Panc1 (cell line): ENCODE measurements around the gene PLXNA2. TPM values are rescaled to one million over a fixed set of nuclear protein-coding genes. Genes with fewer than 3 reads are reported as not detected.

Experiments used
- ATAC-seq: fragments of 200-7000 bp; cut with Tn5 transposase; 2 replicates; pipeline ENCODE4 v1.9.1; 2020; ENCODE audit warnings: mild to moderate bottlenecking, moderate library complexity
- BruUV-seq: library from RNA; stranded (reverse); fragments of 400-500 nt; replicated peaks from 2 replicates; lab custom pipeline; 2021; lab: Mats Ljungman, UMichigan
- CTCF ChIA-PET: fragments of 300-600 bp; sonication (Branson Sonifier 250); formaldehyde crosslinking; loops from one replicate; lab custom pipeline; 2022; ENCODE audit warnings: antibody characterized with exemption; lab: Charles Lee
- POLR2A ChIA-PET: fragments of 300-600 bp; sonication (Branson Sonifier 250); formaldehyde crosslinking; loops from one replicate; lab custom pipeline; 2022; ENCODE audit warnings: antibody characterized with exemption; lab: Charles Lee
- DNase-seq: peaks from one replicate; pipeline ENCODE4 v3.0.0-alpha.2; 2010; ENCODE audit warnings: low read depth, low spot score
- H3K27ac ChIP-seq: 2 replicates; pipeline ENCODE4 v1.5.1; 2011; ENCODE audit warnings: mild to moderate bottlenecking, low read length, inconsistent platforms
- H3K27me3 ChIP-seq: fragments of 200-500 bp; sonication (Bioruptor generic); 2 replicates; pipeline ENCODE4 v1.6.0; 2014; ENCODE audit warnings: low read length, inconsistent platforms; ENCODE audit not compliant: control insufficient read depth, insufficient read depth
- H3K36me3 ChIP-seq: fragments of 200-500 bp; sonication (Bioruptor generic); 2 replicates; pipeline ENCODE4 v1.5.1; 2014; ENCODE audit warnings: inconsistent platforms, mild to moderate bottlenecking, low read length, moderate library complexity; ENCODE audit not compliant: control insufficient read depth, insufficient read depth
- H3K4me1 ChIP-seq: 2 replicates; pipeline ENCODE4 v1.5.1; 2011; ENCODE audit warnings: inconsistent platforms, mild to moderate bottlenecking, low read length, moderate library complexity; ENCODE audit not compliant: control insufficient read depth, insufficient read depth
- H3K4me3 ChIP-seq, 2 experiments: 2 replicates each; pipeline ENCODE4 v1.5.1; 2011 to 2012; ENCODE audit warnings: low read depth in 2 of 2, low read length in 2 of 2, mild to moderate bottlenecking in 2 of 2, inconsistent platforms in 1 of 2, moderate library complexity in 1 of 2
- H3K9me3 ChIP-seq: fragments of 200-500 bp; sonication (Bioruptor generic); 2 replicates; pipeline ENCODE4 v1.5.1; 2014; ENCODE audit warnings: low read depth, mild to moderate bottlenecking, inconsistent platforms, low read length, moderate library complexity; ENCODE audit not compliant: control insufficient read depth, insufficient read depth
- POLR2AphosphoS5 ChIP-seq: IDR thresholded peaks from 2 replicates; pipeline ENCODE4 v1.6.1; 2012; ENCODE audit warnings: mild to moderate bottlenecking, low read depth, low read length, moderate library complexity
- SIN3A ChIP-seq: IDR thresholded peaks from 2 replicates; pipeline ENCODE4 v1.6.1; 2012; ENCODE audit warnings: low read depth, mild to moderate bottlenecking, low read length, moderate library complexity, borderline replicate concordance; ENCODE audit not compliant: insufficient read depth
- TCF7L2 ChIP-seq: IDR thresholded peaks from 2 replicates; pipeline ENCODE4 v1.6.1; 2011; ENCODE audit warnings: mild to moderate bottlenecking, low read depth, low read length, inconsistent platforms
- in situ Hi-C: cut with HindIII; loops from 2 replicates; pipeline ENCODE4 v1.10.0; 2016; ENCODE audit warnings: low sequenced_read_pairs, low pct_unique_long_range_greater_than_20kb
- intact Hi-C: fragments of 100-400 bp; cut with micrococcal nuclease; formaldehyde crosslinking; loops from one replicate; pipeline ENCODE4 v1.10.0; 2022; ENCODE audit not compliant: unreplicated experiment
- total RNA-seq: library from RNA; stranded (reverse); gene quantifications from one replicate; pipeline ENCODE4 v1.2.1, GENCODE V29; 2021; ENCODE audit not compliant: unreplicated experiment
- TF ChIP-seq, protein P1 (sequence below): fragments of 450-650 bp; IDR thresholded peaks from 2 replicates; pipeline ENCODE4 v1.5.1; 2017; ENCODE audit warnings: mild to moderate bottlenecking
- TF ChIP-seq, protein P2 (sequence below), 2 experiments: IDR thresholded peaks; 2 replicates each; pipeline ENCODE4 v1.6.1; 2011 to 2012; ENCODE audit warnings: low read depth in 2 of 2, control low read depth in 1 of 2, low read length in 1 of 2, mild to moderate bottlenecking in 1 of 2, moderate library complexity in 1 of 2; ENCODE audit not compliant: insufficient read depth in 1 of 2

Gene PLXNA2
- total RNA-seq, 1 experiment from 2014 or later, result 0.98 TPM

DNA sequence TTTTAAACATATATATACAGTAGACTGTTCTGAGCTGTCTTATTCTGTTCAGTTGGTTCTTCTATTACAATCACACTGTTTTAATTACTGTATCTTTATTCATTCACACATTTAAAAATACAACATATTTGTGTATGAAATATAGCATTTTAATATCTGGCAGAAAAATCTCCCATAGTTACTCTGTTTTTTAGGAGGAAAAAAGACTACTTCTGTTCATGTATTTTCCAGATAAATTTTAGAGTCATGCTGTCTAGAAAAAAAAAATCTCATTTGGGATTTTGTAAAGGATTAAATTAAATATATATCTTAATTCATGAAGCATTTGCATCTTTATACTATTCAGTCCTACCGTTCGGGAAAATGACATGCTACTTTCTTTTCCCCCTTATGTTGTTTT is 231.5 kb downstream of the PLXNA2 start:
- DNase-seq (no peak), ATAC-seq (no peak)
- Histone ChIP-seq H3K9me3 (no peaks in the 10 kb centered on the region), H3K4me1 (no peaks in the 10 kb centered on the region), H3K27ac (no peak overlapping the region), H3K27me3 (0 out of 2 replicates have a peak, but pooled peaks cover 2% of the 10 kb centered on the region), H3K4me3 (no peak overlapping the region), H3K36me3 (no peaks in the 10 kb centered on the region)
- BruUV-seq, result no TSS peak
- ChIA-PET CTCF (no interaction called here), POLR2A (no interaction called here)
- intact Hi-C loops (no loop called here), in situ Hi-C loops (no loop called here)
- TF ChIP-seq POLR2AphosphoS5, result no peak

DNA sequence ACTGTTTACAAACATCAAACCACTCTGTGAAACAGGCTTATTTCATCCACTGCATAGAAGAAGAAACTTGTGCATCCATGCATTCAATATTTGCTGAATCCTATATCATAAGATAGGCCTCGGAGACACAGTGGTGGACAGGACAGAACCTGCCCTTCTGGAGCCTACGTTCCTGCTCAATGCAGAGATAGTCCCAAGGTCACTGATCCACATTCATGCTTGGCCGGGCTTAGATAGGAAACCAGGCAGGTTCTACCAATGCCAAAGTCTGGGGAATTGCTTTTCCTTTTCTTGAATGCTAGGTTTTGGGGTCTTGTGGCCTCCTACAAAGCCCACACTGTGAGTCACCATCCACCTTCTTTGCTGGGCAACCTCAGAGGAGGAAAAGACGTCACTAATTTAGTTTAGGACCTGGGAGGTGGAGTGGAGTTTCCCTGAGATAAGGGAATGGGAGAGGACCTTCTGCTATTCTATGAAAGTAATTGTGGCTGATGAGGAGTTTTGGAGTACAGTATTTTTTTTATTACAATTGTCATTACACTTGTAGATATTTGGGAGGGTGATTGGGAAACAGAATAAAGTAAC is 233.6 kb downstream of the PLXNA2 start:
- intact Hi-C loops (no loop called here), in situ Hi-C loops (no loop called here)
- Histone ChIP-seq H3K27ac (no peak overlapping the region), H3K27me3 (no peaks in the 10 kb centered on the region), H3K36me3 (no peaks in the 10 kb centered on the region), H3K9me3 (no peaks in the 10 kb centered on the region), H3K4me3 (no peak overlapping the region), H3K4me1 (no peaks in the 10 kb centered on the region)
- ChIA-PET POLR2A (no interaction called here), CTCF (no interaction called here)
- ATAC-seq (no peak), DNase-seq (no peak)
- TF ChIP-seq, protein P1, sequence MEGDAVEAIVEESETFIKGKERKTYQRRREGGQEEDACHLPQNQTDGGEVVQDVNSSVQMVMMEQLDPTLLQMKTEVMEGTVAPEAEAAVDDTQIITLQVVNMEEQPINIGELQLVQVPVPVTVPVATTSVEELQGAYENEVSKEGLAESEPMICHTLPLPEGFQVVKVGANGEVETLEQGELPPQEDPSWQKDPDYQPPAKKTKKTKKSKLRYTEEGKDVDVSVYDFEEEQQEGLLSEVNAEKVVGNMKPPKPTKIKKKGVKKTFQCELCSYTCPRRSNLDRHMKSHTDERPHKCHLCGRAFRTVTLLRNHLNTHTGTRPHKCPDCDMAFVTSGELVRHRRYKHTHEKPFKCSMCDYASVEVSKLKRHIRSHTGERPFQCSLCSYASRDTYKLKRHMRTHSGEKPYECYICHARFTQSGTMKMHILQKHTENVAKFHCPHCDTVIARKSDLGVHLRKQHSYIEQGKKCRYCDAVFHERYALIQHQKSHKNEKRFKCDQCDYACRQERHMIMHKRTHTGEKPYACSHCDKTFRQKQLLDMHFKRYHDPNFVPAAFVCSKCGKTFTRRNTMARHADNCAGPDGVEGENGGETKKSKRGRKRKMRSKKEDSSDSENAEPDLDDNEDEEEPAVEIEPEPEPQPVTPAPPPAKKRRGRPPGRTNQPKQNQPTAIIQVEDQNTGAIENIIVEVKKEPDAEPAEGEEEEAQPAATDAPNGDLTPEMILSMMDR, result no peak
- TF ChIP-seq, protein P2, sequence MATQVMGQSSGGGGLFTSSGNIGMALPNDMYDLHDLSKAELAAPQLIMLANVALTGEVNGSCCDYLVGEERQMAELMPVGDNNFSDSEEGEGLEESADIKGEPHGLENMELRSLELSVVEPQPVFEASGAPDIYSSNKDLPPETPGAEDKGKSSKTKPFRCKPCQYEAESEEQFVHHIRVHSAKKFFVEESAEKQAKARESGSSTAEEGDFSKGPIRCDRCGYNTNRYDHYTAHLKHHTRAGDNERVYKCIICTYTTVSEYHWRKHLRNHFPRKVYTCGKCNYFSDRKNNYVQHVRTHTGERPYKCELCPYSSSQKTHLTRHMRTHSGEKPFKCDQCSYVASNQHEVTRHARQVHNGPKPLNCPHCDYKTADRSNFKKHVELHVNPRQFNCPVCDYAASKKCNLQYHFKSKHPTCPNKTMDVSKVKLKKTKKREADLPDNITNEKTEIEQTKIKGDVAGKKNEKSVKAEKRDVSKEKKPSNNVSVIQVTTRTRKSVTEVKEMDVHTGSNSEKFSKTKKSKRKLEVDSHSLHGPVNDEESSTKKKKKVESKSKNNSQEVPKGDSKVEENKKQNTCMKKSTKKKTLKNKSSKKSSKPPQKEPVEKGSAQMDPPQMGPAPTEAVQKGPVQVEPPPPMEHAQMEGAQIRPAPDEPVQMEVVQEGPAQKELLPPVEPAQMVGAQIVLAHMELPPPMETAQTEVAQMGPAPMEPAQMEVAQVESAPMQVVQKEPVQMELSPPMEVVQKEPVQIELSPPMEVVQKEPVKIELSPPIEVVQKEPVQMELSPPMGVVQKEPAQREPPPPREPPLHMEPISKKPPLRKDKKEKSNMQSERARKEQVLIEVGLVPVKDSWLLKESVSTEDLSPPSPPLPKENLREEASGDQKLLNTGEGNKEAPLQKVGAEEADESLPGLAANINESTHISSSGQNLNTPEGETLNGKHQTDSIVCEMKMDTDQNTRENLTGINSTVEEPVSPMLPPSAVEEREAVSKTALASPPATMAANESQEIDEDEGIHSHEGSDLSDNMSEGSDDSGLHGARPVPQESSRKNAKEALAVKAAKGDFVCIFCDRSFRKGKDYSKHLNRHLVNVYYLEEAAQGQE (IDR thresholded peaks at IDR 0.05; ENCODE audit: insufficient read depth in 1 of 2, low read depth in 2 of 2, low read length in 1 of 2), result no peak
- no peak for TF ChIP-seq SIN3A
- no peak for TF ChIP-seq POLR2AphosphoS5
- no peak for TF ChIP-seq TCF7L2
- no TSS peak for BruUV-seq

DNA sequence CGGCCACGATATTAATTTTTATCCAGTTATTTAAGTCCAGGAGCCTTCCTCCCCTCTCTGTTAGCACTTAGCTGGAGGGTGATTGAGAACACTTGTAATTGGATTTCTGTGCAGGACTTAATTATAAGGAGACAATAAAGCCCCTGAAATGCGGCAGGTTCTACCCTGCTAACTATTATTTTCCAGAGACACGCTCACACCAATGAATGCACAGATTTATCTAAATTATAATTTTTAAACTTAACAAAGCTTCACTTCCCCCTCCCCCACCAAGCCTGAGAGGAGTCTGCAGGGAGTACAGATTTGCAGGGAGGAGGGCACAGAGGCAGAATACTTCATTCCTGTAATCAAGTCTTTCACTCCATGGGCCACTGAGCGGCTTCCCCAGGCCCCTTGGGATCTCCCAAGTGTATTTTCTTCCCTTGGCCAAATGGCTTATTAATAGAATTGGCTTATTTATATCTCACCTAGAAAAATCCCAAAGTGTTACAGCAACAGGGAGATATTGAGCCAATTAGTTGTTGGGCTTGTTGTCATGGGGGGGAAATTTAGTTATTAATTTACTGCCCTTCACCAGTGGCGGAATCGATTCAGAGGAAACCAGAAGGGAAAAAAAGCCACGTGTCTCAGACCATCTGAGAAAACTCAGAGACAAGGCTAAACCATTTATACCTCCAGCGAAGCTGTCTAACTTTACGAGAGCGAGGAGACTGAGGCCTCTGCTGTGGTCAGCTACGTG is 234.3 kb downstream of the PLXNA2 start:
- BruUV-seq, result no TSS peak
- H3K27ac ChIP-seq, result no peak overlapping the region
- intact Hi-C loops, result no loop called here
- CTCF ChIA-PET, result no interaction called here
- in situ Hi-C loops, result no loop called here
- ATAC-seq, result no peak
- H3K9me3 ChIP-seq, result no peaks in the 10 kb centered on the region
- no peaks in the 10 kb centered on the region for H3K27me3 ChIP-seq
- H3K36me3 ChIP-seq, result no peaks in the 10 kb centered on the region
- no peaks in the 10 kb centered on the region for H3K4me1 ChIP-seq
- POLR2A ChIA-PET, result no interaction called here
- no peak for TF ChIP-seq TCF7L2
- TF ChIP-seq, protein P1, result no peak
- TF ChIP-seq, protein P2 (IDR thresholded peaks at IDR 0.05; ENCODE audit: insufficient read depth in 1 of 2, low read depth in 2 of 2, low read length in 1 of 2), result no peak
- no peak for DNase-seq
- no peak overlapping the region for H3K4me3 ChIP-seq
